ENCODE measurements around the gene KCND3.
A peak's percentile ranks its signal among the peaks of the same experiment; 100 is the strongest.

The KCND3 gene

GRCh38 chr1:111768023-111768422 lies 221.4 kb downstream of the KCND3 start:
- Histone ChIP-seq H3K9me3 (ENCODE audit: control insufficient read depth, insufficient read depth, low read depth, low read length) (no peaks in the 10 kb centered on the region), H3K36me3 (ENCODE audit: control insufficient read depth in 2 of 2, insufficient read depth in 1 of 2, low read length in 2 of 2) (peaks cover 12 to 67% of the 10 kb centered on the region in 2 experiments), H3K27ac (ENCODE audit: extremely low read depth, low read depth, low read length) (no peak overlapping the region), H3K4me1 (ENCODE audit: control insufficient read depth, insufficient read depth, low read length) (no peaks in the 10 kb centered on the region), H3K4me3 (ENCODE audit: low read depth, low read length) (no peak overlapping the region)
- POLR2A ChIA-PET = interaction anchor here (1.0 kb wide), 2 partner anchors 13 to 29 kb away, joined by 3 to 5 read pairs; partner anchors contain the start of gene INKA2
- TF ChIP-seq EGR2 (tag by site-specific recombination; IDR thresholded peaks at IDR 0.05; ENCODE audit: low read depth) (peak; percentile 59; the same call in 1 of the 2 replicates), ZFHX2 (tag by site-specific recombination; conservative IDR thresholded peaks at IDR 0.05) (peak; percentile 70), PRDM1 (tag by site-specific recombination; IDR thresholded peaks at IDR 0.05) (0 out of 2 replicates have a peak, but pooled peaks have one; percentile 16)
- TF ChIP-seq, protein P1, sequence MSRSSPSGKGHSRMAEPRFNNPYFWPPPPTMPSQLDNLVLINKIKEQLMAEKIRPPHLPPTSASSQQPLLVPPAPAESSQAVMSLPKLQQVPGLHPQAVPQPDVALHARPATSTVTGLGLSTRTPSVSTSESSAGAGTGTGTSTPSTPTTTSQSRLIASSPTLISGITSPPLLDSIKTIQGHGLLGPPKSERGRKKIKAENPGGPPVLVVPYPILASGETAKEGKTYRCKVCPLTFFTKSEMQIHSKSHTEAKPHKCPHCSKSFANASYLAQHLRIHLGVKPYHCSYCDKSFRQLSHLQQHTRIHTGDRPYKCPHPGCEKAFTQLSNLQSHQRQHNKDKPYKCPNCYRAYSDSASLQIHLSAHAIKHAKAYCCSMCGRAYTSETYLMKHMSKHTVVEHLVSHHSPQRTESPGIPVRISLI (tag by site-specific recombination; IDR thresholded peaks at IDR 0.05) = no peak
- CTCF ChIA-PET = interaction anchor here (0.8 to 5.3 kb wide), 9 partner anchors 12 to 843 kb away, joined by 3 to 83 read pairs (median 5); partner anchors contain the start of gene DDX20

- TF ChIP-seq ZNF473 (tag by site-specific recombination; IDR thresholded peaks at IDR 0.05) = no peak
- no peak for TF ChIP-seq ZNF558 (tag by site-specific recombination; IDR thresholded peaks at IDR 0.05)
- TF ChIP-seq ZFP37 (tag by site-specific recombination; IDR thresholded peaks at IDR 0.05) = no peak
- TF ChIP-seq ZNF354C (tag by site-specific recombination; IDR thresholded peaks at IDR 0.05; ENCODE audit: borderline replicate concordance, low read depth) = no peak
- no peak for TF ChIP-seq ZNF707 (tag by site-specific recombination; IDR thresholded peaks at IDR 0.05)
- TF ChIP-seq ZNF48 (tag by site-specific recombination; IDR thresholded peaks at IDR 0.05) = no peak
- no peak for TF ChIP-seq ZNF423 (tag by site-specific recombination; IDR thresholded peaks at IDR 0.05)
- no peak for TF ChIP-seq KLF1 (tag by site-specific recombination; IDR thresholded peaks at IDR 0.05)
- TF ChIP-seq, protein P2, sequence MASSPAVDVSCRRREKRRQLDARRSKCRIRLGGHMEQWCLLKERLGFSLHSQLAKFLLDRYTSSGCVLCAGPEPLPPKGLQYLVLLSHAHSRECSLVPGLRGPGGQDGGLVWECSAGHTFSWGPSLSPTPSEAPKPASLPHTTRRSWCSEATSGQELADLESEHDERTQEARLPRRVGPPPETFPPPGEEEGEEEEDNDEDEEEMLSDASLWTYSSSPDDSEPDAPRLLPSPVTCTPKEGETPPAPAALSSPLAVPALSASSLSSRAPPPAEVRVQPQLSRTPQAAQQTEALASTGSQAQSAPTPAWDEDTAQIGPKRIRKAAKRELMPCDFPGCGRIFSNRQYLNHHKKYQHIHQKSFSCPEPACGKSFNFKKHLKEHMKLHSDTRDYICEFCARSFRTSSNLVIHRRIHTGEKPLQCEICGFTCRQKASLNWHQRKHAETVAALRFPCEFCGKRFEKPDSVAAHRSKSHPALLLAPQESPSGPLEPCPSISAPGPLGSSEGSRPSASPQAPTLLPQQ (tag by site-specific recombination; IDR thresholded peaks at IDR 0.05) = no peak
- TF ChIP-seq ZSCAN18 (tag by site-specific recombination; IDR thresholded peaks at IDR 0.05) = no peak
- no peak for TF ChIP-seq KLF7 (tag by site-specific recombination; IDR thresholded peaks at IDR 0.05; ENCODE audit: borderline replicate concordance)
- no peak for TF ChIP-seq ZNF433 (tag by site-specific recombination; IDR thresholded peaks at IDR 0.05; ENCODE audit: low read depth)
- TF ChIP-seq ZNF16 (tag by site-specific recombination; IDR thresholded peaks at IDR 0.05; ENCODE audit: low read depth) = no peak
- TF ChIP-seq, protein P3, sequence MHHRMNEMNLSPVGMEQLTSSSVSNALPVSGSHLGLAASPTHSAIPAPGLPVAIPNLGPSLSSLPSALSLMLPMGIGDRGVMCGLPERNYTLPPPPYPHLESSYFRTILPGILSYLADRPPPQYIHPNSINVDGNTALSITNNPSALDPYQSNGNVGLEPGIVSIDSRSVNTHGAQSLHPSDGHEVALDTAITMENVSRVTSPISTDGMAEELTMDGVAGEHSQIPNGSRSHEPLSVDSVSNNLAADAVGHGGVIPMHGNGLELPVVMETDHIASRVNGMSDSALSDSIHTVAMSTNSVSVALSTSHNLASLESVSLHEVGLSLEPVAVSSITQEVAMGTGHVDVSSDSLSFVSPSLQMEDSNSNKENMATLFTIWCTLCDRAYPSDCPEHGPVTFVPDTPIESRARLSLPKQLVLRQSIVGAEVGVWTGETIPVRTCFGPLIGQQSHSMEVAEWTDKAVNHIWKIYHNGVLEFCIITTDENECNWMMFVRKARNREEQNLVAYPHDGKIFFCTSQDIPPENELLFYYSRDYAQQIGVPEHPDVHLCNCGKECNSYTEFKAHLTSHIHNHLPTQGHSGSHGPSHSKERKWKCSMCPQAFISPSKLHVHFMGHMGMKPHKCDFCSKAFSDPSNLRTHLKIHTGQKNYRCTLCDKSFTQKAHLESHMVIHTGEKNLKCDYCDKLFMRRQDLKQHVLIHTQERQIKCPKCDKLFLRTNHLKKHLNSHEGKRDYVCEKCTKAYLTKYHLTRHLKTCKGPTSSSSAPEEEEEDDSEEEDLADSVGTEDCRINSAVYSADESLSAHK (tag by site-specific recombination; IDR thresholded peaks at IDR 0.05) = no peak
- TF ChIP-seq ZNF670 (tag by site-specific recombination; IDR thresholded peaks at IDR 0.05; ENCODE audit: low read depth) = no peak
- no peak for TF ChIP-seq CTCF (tag by site-specific recombination; IDR thresholded peaks at IDR 0.05)
- Histone ChIP-seq H3K4me3 (ENCODE audit: low read depth, low read length) (no peak overlapping the region), H3K36me3 (ENCODE audit: control insufficient read depth in 2 of 2, insufficient read depth in 1 of 2, low read length in 2 of 2) (peaks cover 41 to 95% of the 10 kb centered on the region in 2 experiments), H3K9me3 (ENCODE audit: control insufficient read depth, insufficient read depth, low read depth, low read length) (no peaks in the 10 kb centered on the region), H3K4me1 (ENCODE audit: control insufficient read depth, insufficient read depth, low read length) (no peaks in the 10 kb centered on the region), H3K27ac (ENCODE audit: extremely low read depth, low read depth, low read length) (no peak overlapping the region)
- ChIA-PET POLR2A (no interaction called here), CTCF (no interaction called here)
Observed at GRCh38 chr1:111762332-111762731, 227.1 kb downstream of the KCND3 start.
